ENCODE data around the gene LIN54.

DNA sequence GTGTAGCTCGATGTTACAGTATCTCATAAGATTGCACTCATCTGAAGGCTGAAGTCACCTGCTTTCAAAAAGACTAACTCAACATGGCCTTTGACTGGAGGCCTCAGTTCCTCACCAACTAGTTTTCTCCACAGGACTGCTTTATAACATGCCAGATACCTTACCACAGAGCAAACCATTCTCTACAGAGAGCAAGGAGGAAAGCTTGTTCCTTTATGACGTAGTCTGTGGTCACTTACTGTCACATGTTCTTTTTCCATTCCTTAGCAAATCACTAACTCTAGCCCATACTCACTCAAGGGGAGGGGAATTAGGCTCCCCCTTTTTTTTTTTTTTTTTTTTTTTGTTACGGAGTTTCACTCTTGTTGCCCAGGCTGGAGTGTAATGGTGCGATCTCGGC is 106.9 kb downstream of the LIN54 start:
- TF ChIP-seq, protein P1, sequence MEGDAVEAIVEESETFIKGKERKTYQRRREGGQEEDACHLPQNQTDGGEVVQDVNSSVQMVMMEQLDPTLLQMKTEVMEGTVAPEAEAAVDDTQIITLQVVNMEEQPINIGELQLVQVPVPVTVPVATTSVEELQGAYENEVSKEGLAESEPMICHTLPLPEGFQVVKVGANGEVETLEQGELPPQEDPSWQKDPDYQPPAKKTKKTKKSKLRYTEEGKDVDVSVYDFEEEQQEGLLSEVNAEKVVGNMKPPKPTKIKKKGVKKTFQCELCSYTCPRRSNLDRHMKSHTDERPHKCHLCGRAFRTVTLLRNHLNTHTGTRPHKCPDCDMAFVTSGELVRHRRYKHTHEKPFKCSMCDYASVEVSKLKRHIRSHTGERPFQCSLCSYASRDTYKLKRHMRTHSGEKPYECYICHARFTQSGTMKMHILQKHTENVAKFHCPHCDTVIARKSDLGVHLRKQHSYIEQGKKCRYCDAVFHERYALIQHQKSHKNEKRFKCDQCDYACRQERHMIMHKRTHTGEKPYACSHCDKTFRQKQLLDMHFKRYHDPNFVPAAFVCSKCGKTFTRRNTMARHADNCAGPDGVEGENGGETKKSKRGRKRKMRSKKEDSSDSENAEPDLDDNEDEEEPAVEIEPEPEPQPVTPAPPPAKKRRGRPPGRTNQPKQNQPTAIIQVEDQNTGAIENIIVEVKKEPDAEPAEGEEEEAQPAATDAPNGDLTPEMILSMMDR (IDR thresholded peaks at IDR 0.05): no peak
- TF ChIP-seq POLR2A (IDR thresholded peaks at IDR 0.05): no peak
